K562 (cell line): ENCODE measurements around the gene PMIS2. TPM values are rescaled to one million over a fixed set of nuclear protein-coding genes. Genes with fewer than 3 reads are reported as not detected.
A peak's percentile ranks its signal among the peaks of the same experiment; 100 is the strongest.

Experiments used
- ATAC-seq: fragments of 200-7000 bp; cut with Tn5 transposase; 3 replicates; pipeline ENCODE4 v1.9.1; 2020; ENCODE audit warnings: moderate library complexity
- BruUV-seq: library from RNA; stranded (reverse); fragments of 400-500 nt; replicated peaks from 2 replicates; lab custom pipeline; 2021; lab: Mats Ljungman, UMichigan
- CTCF ChIA-PET: fragments of 300-600 bp; formaldehyde crosslinking; extraction: SDS; loops from one replicate; lab custom pipeline; 2021; ENCODE audit warnings: low intra/inter-chr PET ratio; lab: Yijun Ruan, JAX
- POLR2A ChIA-PET: fragments of 300-600, 350-650 bp; sonication (Branson Sonifier 250); formaldehyde crosslinking; extraction: SDS; loops from one replicate; lab custom pipeline; 2021; ENCODE audit warnings: antibody characterized with exemption, inconsistent platforms; lab: Yijun Ruan, JAX
- DNase-seq, 4 experiments: peaks; one replicate each; pipeline versions ENCODE4 v3.0.0 to v3.0.0-alpha.2; 2011 to 2018; ENCODE audit warnings: low spot score in 3 of 4, mixed read lengths in 3 of 4; ENCODE audit errors: extremely low read depth in 1 of 4
- FAIRE-seq: peaks from 2 replicates; lab custom pipeline; 2011; peaks lifted over from hg19 to GRCh38; lab: Jason Lieb, UNC
- H2AFZ ChIP-seq: 2 replicates; pipeline ENCODE4 v1.6.0; 2011; ENCODE audit warnings: low read depth, low read length, control low read depth, inconsistent platforms
- H3K27ac ChIP-seq: fragments of 200-600 bp; 3 replicates; pipeline ENCODE4 v1.8.0; 2011; ENCODE audit warnings: low read depth, mild to moderate bottlenecking, control low read depth, inconsistent platforms, low read length, moderate library complexity, mixed read lengths; ENCODE audit errors: extremely low read depth
- H3K27me3 ChIP-seq, 2 experiments: fragments of 300-600 bp in 1 of 2; 2 replicates in 1 of 2; 3 replicates in 1 of 2; pipeline versions ENCODE4 v1.6.0 to v1.8.0; 2011; ENCODE audit warnings: inconsistent platforms in 2 of 2, low read length in 2 of 2, mild to moderate bottlenecking in 1 of 2, mixed read lengths in 1 of 2, moderate library complexity in 1 of 2; ENCODE audit not compliant: control insufficient read depth in 2 of 2, insufficient read depth in 2 of 2
- H3K36me3 ChIP-seq: fragments of 300-600 bp; 3 replicates; pipeline ENCODE4 v1.8.0; 2011; ENCODE audit warnings: mild to moderate bottlenecking, low read length, inconsistent platforms; ENCODE audit not compliant: control insufficient read depth, insufficient read depth
- H3K4me1 ChIP-seq, 2 experiments: fragments of 200-600 bp in 1 of 2; replicated peaks in 1 of 2; 2 replicates in 1 of 2; 3 replicates in 1 of 2; pipeline versions ENCODE4 v1.5.1 to v1.8.0; 2011; ENCODE audit warnings: inconsistent platforms in 2 of 2, low read length in 2 of 2, mild to moderate bottlenecking in 1 of 2, mixed read lengths in 1 of 2, moderate library complexity in 1 of 2; ENCODE audit not compliant: control insufficient read depth in 2 of 2, insufficient read depth in 2 of 2
- H3K4me2 ChIP-seq: 2 replicates; pipeline ENCODE4 v1.6.1; 2011; ENCODE audit warnings: low read length, control low read depth, inconsistent platforms, mixed read lengths; ENCODE audit not compliant: insufficient read depth
- H3K4me3 ChIP-seq: fragments of 200-600 bp; sonication (generic), shearing (Covaris generic); 2 replicates; pipeline ENCODE4 v1.5.1; 2016; ENCODE audit warnings: control low read depth, inconsistent platforms
- H3K79me2 ChIP-seq: fragments of 200-600 bp; 3 replicates; pipeline ENCODE4 v1.8.0; 2011; ENCODE audit warnings: low read length, inconsistent platforms; ENCODE audit not compliant: control insufficient read depth, insufficient read depth
- H3K9ac ChIP-seq, 2 experiments: 2 replicates each; pipeline versions ENCODE4 v1.6.0 to v1.6.1; 2011; ENCODE audit warnings: low read depth in 2 of 2, low read length in 2 of 2, control low read depth in 1 of 2, inconsistent platforms in 1 of 2, mild to moderate bottlenecking in 1 of 2, mixed read lengths in 1 of 2; ENCODE audit not compliant: insufficient read depth in 1 of 2
- H3K9me1 ChIP-seq: one replicate; pipeline ENCODE4 v1.6.0; 2011; ENCODE audit warnings: inconsistent platforms, mild to moderate bottlenecking, low read length, moderate library complexity; ENCODE audit not compliant: control insufficient read depth, insufficient read depth
- H3K9me3 ChIP-seq: replicated peaks from 2 replicates; pipeline ENCODE4 v1.5.1; 2011; ENCODE audit warnings: low read depth, low read length, inconsistent platforms; ENCODE audit not compliant: control insufficient read depth, insufficient read depth
- H4K20me1 ChIP-seq: replicated peaks from 2 replicates; pipeline ENCODE4 v1.6.1; 2011; ENCODE audit warnings: low read length, inconsistent platforms, mixed read lengths; ENCODE audit not compliant: control insufficient read depth, insufficient read depth
- CTCF ChIP-seq, 3 experiments: IDR thresholded peaks in 2 of 3; conservative IDR thresholded peaks in 1 of 3; 2 replicates each; pipeline ENCODE4 v1.5.1; 2011 to 2012; ENCODE audit warnings: low read length in 3 of 3, mild to moderate bottlenecking in 3 of 3, control low read depth in 2 of 3, improper control_type of control experiment in 1 of 3, inconsistent platforms in 1 of 3, low read depth in 1 of 3, mixed read lengths in 1 of 3, moderate library complexity in 1 of 3; ENCODE audit not compliant: insufficient read depth in 2 of 3
- CXXC5 ChIP-seq: fragments of 250-450 bp; sonication (Bioruptor Pico); IDR thresholded peaks from 2 replicates; pipeline ENCODE4 v1.8.0; 2022; ENCODE audit warnings: inconsistent platforms, mild to moderate bottlenecking, moderate library complexity
- JUND ChIP-seq, 2 experiments: IDR thresholded peaks; 2 replicates in 1 of 2; 3 replicates in 1 of 2; pipeline ENCODE4 v1.6.1; 2011; ENCODE audit warnings: borderline replicate concordance in 2 of 2, low read depth in 2 of 2, low read length in 2 of 2, improper control_type of control experiment in 1 of 2, missing biosample characterization in 1 of 2, missing genetic modification characterization in 1 of 2, missing genetic modification reagents in 1 of 2
- NFE2 ChIP-seq: IDR thresholded peaks from 2 replicates; pipeline ENCODE4 v1.6.1; 2014; ENCODE audit warnings: antibody characterized with exemption, low read depth
- POLR2AphosphoS5 ChIP-seq: IDR thresholded peaks from 2 replicates; pipeline ENCODE4 v1.6.1; 2011; ENCODE audit warnings: mild to moderate bottlenecking, low read depth, low read length, moderate library complexity; ENCODE audit not compliant: control insufficient read depth, insufficient read depth
- RAD21 ChIP-seq, 2 experiments: fragments of 250-450 bp in 1 of 2; fragments of 450-650 bp in 1 of 2; sonication (Bioruptor Pico) in 1 of 2; formaldehyde crosslinking in 1 of 2; IDR thresholded peaks in 1 of 2; conservative IDR thresholded peaks in 1 of 2; 2 replicates each; pipeline versions ENCODE4 v1.4.0 to v1.8.0; 2020 to 2022; ENCODE audit warnings: mild to moderate bottlenecking in 2 of 2, moderate library complexity in 1 of 2
- ZBTB33 ChIP-seq: sonication (generic); formaldehyde crosslinking; IDR thresholded peaks from 2 replicates; pipeline ENCODE4 v1.8.1; 2023; ENCODE audit warnings: mild to moderate bottlenecking, missing genetic modification reagents
- ZNF384 ChIP-seq: IDR thresholded peaks from 2 replicates; pipeline ENCODE4 v1.6.1; 2012; ENCODE audit warnings: low read depth, low read length, improper control_type of control experiment
- WGBS: fragments of 100-300 bp; shearing (Covaris generic); methylation state at CpG from one replicate; pipeline ENCODE4 v1.1.6; 2016; ENCODE audit warnings: low coverage, mixed read lengths; ENCODE audit not compliant: insufficient coverage; ENCODE audit errors: missing lambda C conversion rate; 5-methylcytosine and 5-hydroxymethylcytosine counted together
- in situ Hi-C: fragments of 300-500 bp; cut with MboI; formaldehyde crosslinking; loops from 4 replicates; pipeline ENCODE4 v1.15.0; 2018; ENCODE audit warnings: inconsistent platforms, mixed read lengths
- intact Hi-C: fragments of 100-400 bp; cut with micrococcal nuclease; formaldehyde crosslinking; loops from 2 replicates; pipeline ENCODE4 v1.14.2; 2022
- polyA plus RNA-seq, 8 experiments: library from polyadenylated mRNA; depleted of rRNA in 4 of 8; stranded (reverse) in 5 of 8; unstranded in 3 of 8; fragments of >200 nt; fragmentation: Nextera tagmentation in 2 of 8; fragmentation: Illumina TruSeq in 1 of 8; extraction: Ambion mirVana in 2 of 8; extraction: Trizol in 1 of 8; gene quantifications; 2 replicates each; pipeline versions ENCODE4 v1.2.1 to v1.2.3, GENCODE V29; 2011 to 2014; ENCODE audit warnings: inconsistent platforms in 1 of 8, missing spikeins in 1 of 8
- total RNA-seq, 7 experiments: library from RNA; depleted of rRNA in 6 of 7; stranded (reverse); fragments of >200 nt in 6 of 7; fragmentation: Illumina TruSeq in 2 of 7; extraction: Trizol in 2 of 7; gene quantifications; 2 replicates each; pipeline versions ENCODE4 v1.2.1 to v1.2.3, GENCODE V29; 2011 to 2021; ENCODE audit warnings: low replicate concordance in 1 of 7
- TF ChIP-seq, protein P1 (sequence below): sonication (generic); formaldehyde crosslinking; IDR thresholded peaks from 2 replicates; pipeline ENCODE4 v1.8.0; 2022; ENCODE audit warnings: missing genetic modification reagents, mild to moderate bottlenecking, moderate library complexity, borderline replicate concordance
- TF ChIP-seq, protein P2 (sequence below): fragments of 250-450 bp; sonication (Bioruptor Pico); IDR thresholded peaks from 2 replicates; pipeline ENCODE4 v1.4.0; 2020; ENCODE audit warnings: borderline replicate concordance

PMIS2 gene
- total and polyA plus RNA-seq, 9 of the 15 experiments (the other 6 are each of a cell fraction or from before 2014, with no cell fraction given), result not detected

GRCh38 chr19:35618857-35619256, 32.9 kb downstream of the PMIS2 start:
- CTCF ChIA-PET, result no interaction called here
- no peak overlapping the region for H3K27ac ChIP-seq
- peaks cover 51% of the 10 kb centered on the region; the same call in 2 of the 3 replicates for H3K36me3 ChIP-seq
- H3K9me3 ChIP-seq, result no peaks in the 10 kb centered on the region
- H3K4me3 ChIP-seq, result no peak overlapping the region
- no peaks in the 10 kb centered on the region for H3K27me3 ChIP-seq
- no peak overlapping the region for H2AFZ ChIP-seq
- peak overlapping the region in 1 of 2 experiments; percentile 82; a peak in 1 of 4 replicates for H3K9ac ChIP-seq
- no peak for FAIRE-seq
- in situ Hi-C loops, result no loop called here
- no TSS peak for BruUV-seq
- peaks cover 0 to 30% of the 10 kb centered on the region in 2 experiments; a peak in 2 of 5 replicates for H3K4me1 ChIP-seq
- H3K4me2 ChIP-seq, result no peak overlapping the region
- no peaks in the 10 kb centered on the region for H3K9me1 ChIP-seq
- no peaks in the 10 kb centered on the region for H3K79me2 ChIP-seq
- no peaks in the 10 kb centered on the region for H4K20me1 ChIP-seq
- POLR2A ChIA-PET, result interaction anchor here (0.7 to 1.2 kb wide), 2 partner anchors 19 to 241 kb away, joined by 3 to 5 read pairs; no protein-coding TSS in a partner anchor
- TF ChIP-seq, protein P1, sequence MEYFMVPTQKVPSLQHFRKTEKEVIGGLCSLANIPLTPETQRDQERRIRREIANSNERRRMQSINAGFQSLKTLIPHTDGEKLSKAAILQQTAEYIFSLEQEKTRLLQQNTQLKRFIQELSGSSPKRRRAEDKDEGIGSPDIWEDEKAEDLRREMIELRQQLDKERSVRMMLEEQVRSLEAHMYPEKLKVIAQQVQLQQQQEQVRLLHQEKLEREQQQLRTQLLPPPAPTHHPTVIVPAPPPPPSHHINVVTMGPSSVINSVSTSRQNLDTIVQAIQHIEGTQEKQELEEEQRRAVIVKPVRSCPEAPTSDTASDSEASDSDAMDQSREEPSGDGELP (CRISPR knock-in tag), result 0 out of 2 replicates have a peak, but pooled peaks have one; percentile 20
- TF ChIP-seq NFE2 (no peak), JUND (IDR thresholded peaks at IDR 0.05; ENCODE audit: borderline replicate concordance, low read depth, low read length) (no peak), JUND (tag; IDR thresholded peaks at IDR 0.05; ENCODE audit: borderline replicate concordance, low read depth, low read length) (no peak), POLR2AphosphoS5 (no peak), ZNF384 (0 out of 2 replicates have a peak, but pooled peaks have one; percentile 13), CXXC5 (CRISPR knock-in tag) (no peak), ZBTB33 (peak; percentile 28; the same call in 1 of the 2 replicates), CTCF (IDR thresholded peaks at IDR 0.05 in 2 of 3, conservative IDR thresholded peaks at IDR 0.05 in 1 of 3; ENCODE audit: insufficient read depth in 2 of 3, low read depth in 1 of 3, low read length in 3 of 3) (peak in 2 of 3 experiments; percentile 16 to 66; a peak in 2 of 6 replicates), RAD21 (CRISPR knock-in tag; conservative IDR thresholded peaks at IDR 0.05 in 1 of 2, IDR thresholded peaks at IDR 0.05 in 1 of 2) (peak in 1 of 2 experiments; percentile 6; a peak in 1 of 4 replicates)
- TF ChIP-seq, protein P2, sequence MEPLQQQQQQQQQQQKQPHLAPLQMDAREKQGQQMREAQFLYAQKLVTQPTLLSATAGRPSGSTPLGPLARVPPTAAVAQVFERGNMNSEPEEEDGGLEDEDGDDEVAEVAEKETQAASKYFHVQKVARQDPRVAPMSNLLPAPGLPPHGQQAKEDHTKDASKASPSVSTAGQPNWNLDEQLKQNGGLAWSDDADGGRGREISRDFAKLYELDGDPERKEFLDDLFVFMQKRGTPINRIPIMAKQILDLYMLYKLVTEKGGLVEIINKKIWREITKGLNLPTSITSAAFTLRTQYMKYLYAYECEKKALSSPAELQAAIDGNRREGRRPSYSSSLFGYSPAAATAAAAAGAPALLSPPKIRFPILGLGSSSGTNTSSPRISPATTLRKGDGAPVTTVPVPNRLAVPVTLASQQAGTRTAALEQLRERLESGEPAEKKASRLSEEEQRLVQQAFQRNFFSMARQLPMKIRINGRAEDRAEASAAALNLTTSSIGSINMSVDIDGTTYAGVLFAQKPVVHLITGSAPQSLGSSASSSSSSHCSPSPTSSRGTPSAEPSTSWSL (CRISPR knock-in tag), result no peak
- TF ChIP-seq, all 486 proteins: peak for 5
- intact Hi-C loops, result no loop called here
- ATAC-seq (peak; percentile 43), DNase-seq (no peak)
- WGBS, result 87% methylated on average over 5 of the region's 7 CpGs
